ENCODE data around the gene OR56A1. TPM values are rescaled to one million over a fixed set of nuclear protein-coding genes. Genes with fewer than 3 reads are reported as not detected.
"Not testable (repeated sequence)": the region's sequence is repeated elsewhere in the genome, so short reads cannot be mapped to it uniquely, and the experiment has no call there.

OR56A1 gene
- not detected for total RNA-seq

GRCh38 chr11:6030708-6031405, at the start of gene OR56A1:
TSS of gene OR56A1 (minus strand) at chr11:6030758. CDS start at chr11:6027692, 3,066 bp downstream.
- H3K9me3 Mint-ChIP-seq = no peaks in the 10 kb centered on the region
- no peak within 1 kb of the TSS for H3K4me3 Mint-ChIP-seq
- no peaks in the 10 kb centered on the region for H3K36me3 Mint-ChIP-seq (ENCODE audit: insufficient read depth in 2 of 2)
- no peaks in the 10 kb centered on the region for H3K4me1 Mint-ChIP-seq (ENCODE audit: low read depth)
- H3K27me3 Mint-ChIP-seq (ENCODE audit: low read depth) = peaks cover 11% of the 10 kb centered on the region
- no peak for ATAC-seq (replicated peaks in 1 of 2)
- DNase-seq = no peak
- H3K27ac Mint-ChIP-seq = no peak within 1 kb of the TSS

GRCh38 chr11:6079463-6079862, 48.9 kb upstream of the OR56A1 start:
- ATAC-seq (replicated peaks in 1 of 2) (no peak), DNase-seq (no peak)
- H3K9me3 Mint-ChIP-seq = peaks cover 6 to 7% of the 10 kb centered on the region in 2 donors
- H3K27me3 Mint-ChIP-seq (ENCODE audit: low read depth) = peaks cover 5% of the 10 kb centered on the region
- H3K27ac Mint-ChIP-seq = no peak overlapping the region
- H3K4me1 Mint-ChIP-seq (ENCODE audit: low read depth) = no peaks in the 10 kb centered on the region
- no peak overlapping the region for H3K4me3 Mint-ChIP-seq
- H3K36me3 Mint-ChIP-seq (ENCODE audit: insufficient read depth in 2 of 2) = peaks cover 0 to 2% of the 10 kb centered on the region in 2 donors

GRCh38 chr11:6077723-6078122, 47.2 kb upstream of the OR56A1 start:
- DNase-seq (no peak), ATAC-seq (replicated peaks in 1 of 2) (no peak)
- Mint-ChIP-seq H3K4me3 (no peak overlapping the region), H3K27me3 (ENCODE audit: low read depth) (peaks cover 15% of the 10 kb centered on the region), H3K9me3 (peaks cover 6 to 7% of the 10 kb centered on the region in 2 donors), H3K36me3 (ENCODE audit: insufficient read depth in 2 of 2) (peaks cover 0 to 2% of the 10 kb centered on the region in 2 donors), H3K4me1 (ENCODE audit: low read depth) (no peaks in the 10 kb centered on the region), H3K27ac (no peak overlapping the region)

GRCh38 chr11:6076443-6076842, 45.9 kb upstream of the OR56A1 start:
- H3K9me3 Mint-ChIP-seq; H3K4me1 Mint-ChIP-seq (ENCODE audit: low read depth); H3K36me3 Mint-ChIP-seq (ENCODE audit: insufficient read depth in 2 of 2): not testable (repeated sequence)

GRCh38 chr11:6067502-6067901, 36.9 kb upstream of the OR56A1 start:
- DNase-seq (no peak), ATAC-seq (replicated peaks in 1 of 2) (no peak)
- no peak overlapping the region for H3K4me3 Mint-ChIP-seq
- no peaks in the 10 kb centered on the region for H3K9me3 Mint-ChIP-seq
- H3K27me3 Mint-ChIP-seq (ENCODE audit: low read depth) = peaks cover 13% of the 10 kb centered on the region
- no peak overlapping the region for H3K27ac Mint-ChIP-seq
- H3K4me1 Mint-ChIP-seq (ENCODE audit: low read depth) = no peaks in the 10 kb centered on the region
- H3K36me3 Mint-ChIP-seq (ENCODE audit: insufficient read depth in 2 of 2) = no peaks in the 10 kb centered on the region

More at GRCh38 chr11:6076443-6076842, 45.9 kb upstream of the OR56A1 start:
- H3K4me3 Mint-ChIP-seq; ATAC-seq (replicated peaks in 1 of 2); H3K27ac Mint-ChIP-seq; DNase-seq: not testable (repeated sequence)
- H3K27me3 Mint-ChIP-seq (ENCODE audit: low read depth) = peaks cover 15% of the 10 kb centered on the region

GRCh38 chr11:6062691-6063358, 32.3 kb upstream of the OR56A1 start:
- ATAC-seq (replicated peaks in 1 of 2) = no peak
- no peak overlapping the region for H3K27ac Mint-ChIP-seq
- no peak overlapping the region for H3K4me3 Mint-ChIP-seq
- H3K9me3 Mint-ChIP-seq = no peaks in the 10 kb centered on the region
- no peaks in the 10 kb centered on the region for H3K36me3 Mint-ChIP-seq (ENCODE audit: insufficient read depth in 2 of 2)
- H3K4me1 Mint-ChIP-seq (ENCODE audit: low read depth) = no peaks in the 10 kb centered on the region
- H3K27me3 Mint-ChIP-seq (ENCODE audit: low read depth) = peaks cover 22% of the 10 kb centered on the region
- DNase-seq = no peak

- Mint-ChIP-seq H3K4me1 (ENCODE audit: low read depth) (no peaks in the 10 kb centered on the region), H3K27ac (no peak overlapping the region), H3K4me3 (no peak overlapping the region), H3K27me3 (ENCODE audit: low read depth) (peaks cover 28% of the 10 kb centered on the region), H3K36me3 (ENCODE audit: insufficient read depth in 2 of 2) (no peaks in the 10 kb centered on the region), H3K9me3 (no peaks in the 10 kb centered on the region)
- ATAC-seq (replicated peaks in 1 of 2) (peak in 1 of 2 donors; percentile 36), DNase-seq (no peak)
These were observed 30.9 kb upstream of the OR56A1 start for GRCh38 chr11:6061475-6061874.

- H3K9me3 Mint-ChIP-seq = no peaks in the 10 kb centered on the region
- ATAC-seq (replicated peaks in 1 of 2) = no peak
- no peak overlapping the region for H3K4me3 Mint-ChIP-seq
- no peaks in the 10 kb centered on the region for H3K36me3 Mint-ChIP-seq (ENCODE audit: insufficient read depth in 2 of 2)
- peaks cover 26% of the 10 kb centered on the region for H3K27me3 Mint-ChIP-seq (ENCODE audit: low read depth)
- no peak overlapping the region for H3K27ac Mint-ChIP-seq
- no peak for DNase-seq
- H3K4me1 Mint-ChIP-seq (ENCODE audit: low read depth) = no peaks in the 10 kb centered on the region
These were observed 26.9 kb upstream of the OR56A1 start for GRCh38 chr11:6057452-6057851.

GRCh38 chr11:6055569-6055968, 25.0 kb upstream of the OR56A1 start:
- no peak for ATAC-seq (replicated peaks in 1 of 2)
- H3K4me1 Mint-ChIP-seq (ENCODE audit: low read depth) = no peaks in the 10 kb centered on the region
- peaks cover 34% of the 10 kb centered on the region for H3K27me3 Mint-ChIP-seq (ENCODE audit: low read depth)
- no peak overlapping the region for H3K27ac Mint-ChIP-seq
- no peaks in the 10 kb centered on the region for H3K36me3 Mint-ChIP-seq (ENCODE audit: insufficient read depth in 2 of 2)
- no peak overlapping the region for H3K4me3 Mint-ChIP-seq
- DNase-seq = no peak
- H3K9me3 Mint-ChIP-seq = no peaks in the 10 kb centered on the region

GRCh38 chr11:6052374-6052773, 21.8 kb upstream of the OR56A1 start:
- Mint-ChIP-seq H3K9me3 (no peaks in the 10 kb centered on the region), H3K4me1 (ENCODE audit: low read depth) (no peaks in the 10 kb centered on the region), H3K27me3 (ENCODE audit: low read depth) (peaks cover 21% of the 10 kb centered on the region), H3K27ac (no peak overlapping the region), H3K36me3 (ENCODE audit: insufficient read depth in 2 of 2) (no peaks in the 10 kb centered on the region), H3K4me3 (no peak overlapping the region)
- no peak for ATAC-seq (replicated peaks in 1 of 2)
- DNase-seq = no peak

GRCh38 chr11:6040874-6041273, 10.3 kb upstream of the OR56A1 start:
- H3K4me3 Mint-ChIP-seq = no peak overlapping the region
- no peaks in the 10 kb centered on the region for H3K36me3 Mint-ChIP-seq (ENCODE audit: insufficient read depth in 2 of 2)
- no peaks in the 10 kb centered on the region for H3K9me3 Mint-ChIP-seq
- no peaks in the 10 kb centered on the region for H3K4me1 Mint-ChIP-seq (ENCODE audit: low read depth)
- no peak overlapping the region for H3K27ac Mint-ChIP-seq
- H3K27me3 Mint-ChIP-seq (ENCODE audit: low read depth) = peaks cover 20% of the 10 kb centered on the region
- ATAC-seq (replicated peaks in 1 of 2) = no peak
- DNase-seq = no peak

- Mint-ChIP-seq H3K4me1 (ENCODE audit: low read depth) (no peaks in the 10 kb centered on the region), H3K4me3 (no peak overlapping the region), H3K9me3 (no peaks in the 10 kb centered on the region), H3K36me3 (ENCODE audit: insufficient read depth in 2 of 2) (no peaks in the 10 kb centered on the region), H3K27ac (no peak overlapping the region), H3K27me3 (ENCODE audit: low read depth) (peaks cover 10% of the 10 kb centered on the region)
- ATAC-seq (replicated peaks in 1 of 2) = no peak
- no peak for DNase-seq
These were observed 3.1 kb downstream of the OR56A1 start for GRCh38 chr11:6027501-6027900.

GRCh38 chr11:6025056-6025455, 5.5 kb downstream of the OR56A1 start:
- H3K4me3 Mint-ChIP-seq = no peak overlapping the region
- no peaks in the 10 kb centered on the region for H3K4me1 Mint-ChIP-seq (ENCODE audit: low read depth)
- no peaks in the 10 kb centered on the region for H3K9me3 Mint-ChIP-seq
- no peaks in the 10 kb centered on the region for H3K36me3 Mint-ChIP-seq (ENCODE audit: insufficient read depth in 2 of 2)
- peaks cover 17% of the 10 kb centered on the region for H3K27me3 Mint-ChIP-seq (ENCODE audit: low read depth)
- no peak for ATAC-seq (replicated peaks in 1 of 2)
- no peak for DNase-seq
- H3K27ac Mint-ChIP-seq = no peak overlapping the region

GRCh38 chr11:6022956-6023355, 7.6 kb downstream of the OR56A1 start:
- Mint-ChIP-seq H3K36me3 (ENCODE audit: insufficient read depth in 2 of 2) (no peaks in the 10 kb centered on the region), H3K4me1 (ENCODE audit: low read depth) (no peaks in the 10 kb centered on the region), H3K9me3 (no peaks in the 10 kb centered on the region), H3K27me3 (ENCODE audit: low read depth) (peaks cover 23% of the 10 kb centered on the region), H3K27ac (no peak overlapping the region), H3K4me3 (no peak overlapping the region)
- DNase-seq (peak; percentile 10 to 23), ATAC-seq (replicated peaks in 1 of 2) (peak; percentile 55 to 69)

Data from activated T-cell treated with anti-CD3 and anti-CD28 coated beads, Interleukin-2, amount 50 U/mL, for 72 hours (primary cell).